NB4 (cell line): ENCODE results near the gene CEP131.

Source experiments
- POLR2A ChIP-seq: IDR thresholded peaks from 2 replicates; pipeline ENCODE4 v1.6.1; 2011; ENCODE audit warnings: mild to moderate bottlenecking; ENCODE audit not compliant: insufficient read length; ENCODE audit errors: extremely low read depth
- TF ChIP-seq, protein P1 (sequence below): IDR thresholded peaks from one replicate; pipeline ENCODE4 v1.5.1; 2012; ENCODE audit warnings: low read depth, low read length
- TF ChIP-seq, protein P2 (sequence below): IDR thresholded peaks from 2 replicates; pipeline ENCODE4 v1.6.1; 2011; ENCODE audit warnings: low read depth, low read length

DNA sequence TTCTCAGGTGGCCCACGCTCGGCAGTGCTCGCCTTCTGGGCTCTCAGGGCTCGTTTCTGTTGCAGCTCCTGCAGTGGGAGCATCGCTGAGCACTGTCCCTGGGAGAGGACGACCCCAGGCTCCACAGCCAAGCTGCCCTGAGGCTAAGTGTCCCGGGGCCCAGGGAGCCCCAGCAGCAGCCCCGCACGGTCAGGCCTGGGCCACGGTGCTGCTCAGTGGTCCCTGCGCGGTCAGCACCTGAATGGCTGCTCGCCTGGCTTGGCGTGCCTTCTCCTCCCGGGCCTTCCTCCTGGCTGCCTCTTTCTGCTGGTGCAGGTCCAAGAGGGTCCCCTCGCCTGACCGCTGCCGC, 23.3 kb downstream of the CEP131 start:
- TF ChIP-seq, protein P1, sequence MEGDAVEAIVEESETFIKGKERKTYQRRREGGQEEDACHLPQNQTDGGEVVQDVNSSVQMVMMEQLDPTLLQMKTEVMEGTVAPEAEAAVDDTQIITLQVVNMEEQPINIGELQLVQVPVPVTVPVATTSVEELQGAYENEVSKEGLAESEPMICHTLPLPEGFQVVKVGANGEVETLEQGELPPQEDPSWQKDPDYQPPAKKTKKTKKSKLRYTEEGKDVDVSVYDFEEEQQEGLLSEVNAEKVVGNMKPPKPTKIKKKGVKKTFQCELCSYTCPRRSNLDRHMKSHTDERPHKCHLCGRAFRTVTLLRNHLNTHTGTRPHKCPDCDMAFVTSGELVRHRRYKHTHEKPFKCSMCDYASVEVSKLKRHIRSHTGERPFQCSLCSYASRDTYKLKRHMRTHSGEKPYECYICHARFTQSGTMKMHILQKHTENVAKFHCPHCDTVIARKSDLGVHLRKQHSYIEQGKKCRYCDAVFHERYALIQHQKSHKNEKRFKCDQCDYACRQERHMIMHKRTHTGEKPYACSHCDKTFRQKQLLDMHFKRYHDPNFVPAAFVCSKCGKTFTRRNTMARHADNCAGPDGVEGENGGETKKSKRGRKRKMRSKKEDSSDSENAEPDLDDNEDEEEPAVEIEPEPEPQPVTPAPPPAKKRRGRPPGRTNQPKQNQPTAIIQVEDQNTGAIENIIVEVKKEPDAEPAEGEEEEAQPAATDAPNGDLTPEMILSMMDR, result no peak
- no peak for TF ChIP-seq POLR2A
- TF ChIP-seq, protein P2, sequence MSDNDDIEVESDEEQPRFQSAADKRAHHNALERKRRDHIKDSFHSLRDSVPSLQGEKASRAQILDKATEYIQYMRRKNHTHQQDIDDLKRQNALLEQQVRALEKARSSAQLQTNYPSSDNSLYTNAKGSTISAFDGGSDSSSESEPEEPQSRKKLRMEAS, result no peak
